ENCODE results near the gene PIK3CA.
"Not testable (repeated sequence)": the region's sequence is repeated elsewhere in the genome, so short reads cannot be mapped to it uniquely, and the experiment has no call there.

- not testable (repeated sequence) for TF ChIP-seq EZH2 (IDR thresholded peaks at IDR 0.05); POLR2AphosphoS5 (IDR thresholded peaks at IDR 0.05; ENCODE audit: borderline replicate concordance, low read depth, low read length); FOXP2 (optimal IDR thresholded peaks at IDR 0.05; ENCODE audit: control extremely low read depth, extremely low read length, insufficient read depth)
These were observed 126.3 kb downstream of the PIK3CA start for GRCh38 chr3:179274434-179274833.
